Measurements from ENCODE around the gene NFU1. TPM values are rescaled to one million over a fixed set of nuclear protein-coding genes. Genes with fewer than 3 reads are reported as not detected.
"Not testable (repeated sequence)": the region's sequence is repeated elsewhere in the genome, so short reads cannot be mapped to it uniquely, and the experiment has no call there.

NFU1 gene
- total and polyA plus RNA-seq, 4 experiments from 2014 or later: 23.9 to 96.1 (median 46.2) TPM

DNA sequence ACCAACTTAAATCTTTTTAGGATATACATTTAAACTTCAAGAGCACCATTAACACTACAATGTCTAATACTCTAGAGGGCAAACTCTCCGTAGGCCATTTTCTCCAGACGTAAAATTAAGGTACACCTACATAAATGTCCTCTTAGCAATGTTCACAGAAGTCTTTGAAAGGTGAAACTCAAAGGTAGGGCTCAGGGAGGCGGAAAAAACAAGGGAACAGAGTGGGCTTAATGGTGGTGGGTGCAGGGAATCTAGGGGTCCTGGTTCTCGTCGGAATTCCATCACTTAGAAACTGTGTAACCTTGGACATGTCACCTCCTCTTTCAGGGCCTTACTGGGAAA lies 668 bp downstream of the NFU1 start:
- peaks cover 0 to 6% (median 0%) of the 10 kb centered on the region in 8 donors for H3K9me3 Mint-ChIP-seq
- CTCF ChIA-PET (ENCODE audit: partially characterized antibody): interaction anchor here (0.7 to 2.4 kb wide), 19 partner anchors 8 to 458 kb away, joined by 3 to 10 read pairs (median 6); partner anchors contain the start of gene GFPT1

DNA sequence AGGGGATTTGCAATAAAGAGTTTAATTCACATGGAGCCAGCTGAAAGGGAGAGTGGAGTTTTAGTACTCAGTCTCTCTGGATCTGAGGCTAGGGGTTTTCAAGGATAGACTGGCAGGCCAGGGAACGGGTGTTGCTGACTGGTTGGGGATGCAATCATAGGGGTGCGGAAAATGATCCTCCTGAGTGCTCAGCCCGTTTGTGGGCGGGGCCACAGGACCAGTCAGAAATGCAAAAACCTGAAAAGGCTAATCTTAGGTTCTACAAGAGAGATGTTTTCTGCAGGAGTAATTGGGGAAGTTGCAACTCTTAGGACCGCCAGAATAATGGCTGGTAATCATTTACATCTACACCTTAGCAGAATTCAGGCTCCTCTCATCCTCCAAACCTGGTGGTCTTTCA lies 2.5 kb downstream of the NFU1 start:
- no peak for DNase-seq
- Mint-ChIP-seq H3K27ac (peak overlapping the region in 4 of 7 donors; percentile 40 to 70 (median 58)), H3K27me3 (no peaks in the 10 kb centered on the region), H3K4me1 (peaks cover 26 to 50% (median 35%) of the 10 kb centered on the region in 4 donors), H3K9me3 (peaks cover 0 to 6% (median 0%) of the 10 kb centered on the region in 8 donors), H3K4me3 (peak overlapping the region in 6 of 8 donors; percentile 13 to 67 (median 44)), H3K36me3 (peaks cover 0 to 23% of the 10 kb centered on the region in 2 donors)
- Histone ChIP-seq H3K27me3 (ENCODE audit: insufficient read depth, low read length) (no peaks in the 10 kb centered on the region), H3K27ac (ENCODE audit: low read depth, low read length) (no peak overlapping the region), H3K4me3 (ENCODE audit: low read length in 2 of 2) (no peak overlapping the region), H3K4me1 (ENCODE audit: insufficient read depth, low read length) (peaks cover 32% of the 10 kb centered on the region), H3K36me3 (ENCODE audit: insufficient read depth, low read length) (peaks cover 9% of the 10 kb centered on the region), H3K9me3 (ENCODE audit: control insufficient read depth in 1 of 2, low read length in 2 of 2) (no peaks in the 10 kb centered on the region)
- ChIA-PET POLR2A (ENCODE audit: partially characterized antibody) (no interaction called here), CTCF (ENCODE audit: partially characterized antibody) (interaction anchor here (1.3 kb wide), 1 partner anchor 10 kb away, joined by 3 read pairs; no protein-coding TSS in a partner anchor)
- intact Hi-C loops (cut with micrococcal nuclease): loop anchor here (5.0 kb wide), 2 partner anchors 43 to 393 kb away; partner anchors contain the start of gene GMCL1

More for the DNA sequence above, 668 bp downstream of the NFU1 start:
- no peak for DNase-seq
- Histone ChIP-seq H3K9me3 (ENCODE audit: control insufficient read depth in 1 of 2, low read length in 2 of 2) (no peaks in the 10 kb centered on the region), H3K27ac (ENCODE audit: low read depth, low read length) (peak overlapping the region; percentile 91), H3K4me3 (ENCODE audit: low read length in 2 of 2) (peak overlapping the region; percentile 75 to 82), H3K4me1 (ENCODE audit: insufficient read depth, low read length) (peaks cover 32% of the 10 kb centered on the region), H3K36me3 (ENCODE audit: insufficient read depth, low read length) (no peaks in the 10 kb centered on the region), H3K27me3 (ENCODE audit: insufficient read depth, low read length) (no peaks in the 10 kb centered on the region)
- Mint-ChIP-seq H3K4me3 (peak overlapping the region; percentile 93 to 99 (median 98)), H3K27ac (peak overlapping the region; percentile 98 to 100 (median 99)), H3K4me1 (peaks cover 26 to 52% (median 35%) of the 10 kb centered on the region in 4 donors), H3K36me3 (peaks cover 3 to 17% of the 10 kb centered on the region in 2 donors), H3K27me3 (no peaks in the 10 kb centered on the region)
- POLR2A ChIA-PET (ENCODE audit: partially characterized antibody): interaction anchor here (0.7 to 3.0 kb wide), 33 partner anchors 9 to 1693 kb away, joined by 3 to 25 read pairs (median 5); partner anchors contain the start of genes AAK1, C1D, GFPT1 and GMCL1
- intact Hi-C loops (cut with micrococcal nuclease): loop anchor here (2.0 to 5.0 kb wide), 3 partner anchors 24 to 391 kb away; partner anchors contain the start of gene GMCL1

DNA sequence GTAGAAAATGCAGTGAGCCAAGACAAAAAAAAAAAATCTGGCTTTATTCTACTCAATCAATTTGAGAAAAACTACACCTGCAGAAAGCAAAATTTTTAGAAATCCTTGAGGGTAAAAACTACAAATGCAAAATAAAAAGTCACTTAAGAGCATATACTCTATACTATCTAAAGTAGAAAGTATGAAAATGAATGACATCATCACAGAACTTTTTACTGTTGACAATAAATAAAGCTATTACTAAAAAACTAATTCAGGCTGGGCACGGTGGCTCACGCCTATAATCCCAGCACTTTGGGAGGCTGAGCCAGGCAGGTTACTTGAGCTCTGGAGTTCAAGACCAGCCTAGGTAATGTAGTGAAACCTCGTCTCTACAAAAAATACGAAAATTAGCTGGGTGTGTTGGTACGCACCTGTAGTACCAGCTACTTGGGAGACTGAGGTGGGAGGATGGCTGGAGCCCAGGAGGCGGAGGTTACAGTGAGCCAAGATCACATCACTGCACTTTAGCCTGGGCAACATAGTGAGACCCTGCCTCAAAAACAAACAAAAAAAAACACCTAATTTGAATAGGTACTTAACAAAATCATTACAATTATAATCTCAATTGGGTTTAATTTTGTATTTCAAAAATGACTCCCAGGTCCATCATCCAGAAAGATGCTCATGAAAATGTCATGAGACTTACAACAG lies 7.6 kb downstream of the NFU1 start:
- intact Hi-C loops (cut with micrococcal nuclease): no loop called here
- ChIA-PET POLR2A (ENCODE audit: partially characterized antibody) (no interaction called here), CTCF (ENCODE audit: partially characterized antibody) (no interaction called here)
- Histone ChIP-seq H3K36me3 (ENCODE audit: insufficient read depth, low read length) (peaks cover 10% of the 10 kb centered on the region), H3K27me3 (ENCODE audit: insufficient read depth, low read length) (no peaks in the 10 kb centered on the region), H3K4me3 (ENCODE audit: low read length in 2 of 2) (no peak overlapping the region), H3K9me3 (ENCODE audit: control insufficient read depth in 1 of 2, low read length in 2 of 2) (no peaks in the 10 kb centered on the region), H3K4me1 (ENCODE audit: insufficient read depth, low read length) (peaks cover 2% of the 10 kb centered on the region), H3K27ac (ENCODE audit: low read depth, low read length) (no peak overlapping the region)
- Mint-ChIP-seq H3K9me3 (no peaks in the 10 kb centered on the region), H3K27ac (peak overlapping the region in 2 of 7 donors; percentile 56 to 62), H3K27me3 (no peaks in the 10 kb centered on the region), H3K4me1 (peaks cover 3 to 10% (median 7%) of the 10 kb centered on the region in 4 donors), H3K36me3 (peaks cover 5 to 27% of the 10 kb centered on the region in 2 donors), H3K4me3 (no peak overlapping the region)
- DNase-seq: no peak

DNA sequence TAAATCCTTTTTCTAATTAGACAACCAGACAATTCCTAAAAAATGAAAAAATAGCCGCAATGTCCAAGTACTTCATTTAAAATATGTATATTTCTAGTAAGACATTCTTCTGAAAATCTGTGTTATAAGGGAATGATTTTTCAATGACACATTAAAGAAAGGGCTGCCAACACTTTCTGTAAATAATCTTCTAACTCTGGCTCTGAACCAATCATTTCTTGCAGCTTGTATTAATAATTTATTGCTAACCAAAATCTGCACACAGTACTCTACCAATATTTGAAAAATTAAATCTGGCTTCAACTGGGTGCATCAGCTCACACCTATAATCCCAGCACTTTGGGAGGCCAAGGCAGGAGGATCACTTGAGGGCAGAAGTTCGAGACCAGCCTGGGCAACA lies 8.3 kb downstream of the NFU1 start:
- Histone ChIP-seq H3K27ac (ENCODE audit: low read depth, low read length) (no peak overlapping the region), H3K36me3 (ENCODE audit: insufficient read depth, low read length) (peaks cover 10% of the 10 kb centered on the region), H3K27me3 (ENCODE audit: insufficient read depth, low read length) (no peaks in the 10 kb centered on the region), H3K9me3 (ENCODE audit: control insufficient read depth in 1 of 2, low read length in 2 of 2) (no peaks in the 10 kb centered on the region), H3K4me1 (ENCODE audit: insufficient read depth, low read length) (no peaks in the 10 kb centered on the region), H3K4me3 (ENCODE audit: low read length in 2 of 2) (no peak overlapping the region)
- no peak for DNase-seq
- POLR2A ChIA-PET (ENCODE audit: partially characterized antibody): no interaction called here
- H3K4me3 Mint-ChIP-seq: no peak overlapping the region
- H3K27me3 Mint-ChIP-seq: no peaks in the 10 kb centered on the region
- no peaks in the 10 kb centered on the region for H3K9me3 Mint-ChIP-seq
- H3K4me1 Mint-ChIP-seq: peaks cover 1 to 4% (median 4%) of the 10 kb centered on the region in 4 donors
- peaks cover 5 to 29% of the 10 kb centered on the region in 2 donors for H3K36me3 Mint-ChIP-seq
- CTCF ChIA-PET (ENCODE audit: partially characterized antibody): interaction anchor here (1.4 kb wide), 1 partner anchor 8 kb away, joined by 8 read pairs; the partner anchor contains the start of gene NFU1
- peak overlapping the region in 1 of 7 donors; percentile 56 for H3K27ac Mint-ChIP-seq
- intact Hi-C loops (cut with micrococcal nuclease): no loop called here

- Mint-ChIP-seq H3K4me3 (no peak overlapping the region), H3K4me1 (peaks cover 0 to 8% (median under 1%) of the 10 kb centered on the region in 4 donors), H3K36me3 (peaks cover 9 to 34% of the 10 kb centered on the region in 2 donors), H3K27me3 (no peaks in the 10 kb centered on the region), H3K27ac (no peak overlapping the region), H3K9me3 (no peaks in the 10 kb centered on the region)
- ChIA-PET POLR2A (ENCODE audit: partially characterized antibody) (no interaction called here), CTCF (ENCODE audit: partially characterized antibody) (interaction anchor here (1.1 kb wide), 1 partner anchor 10 kb away, joined by 3 read pairs; no protein-coding TSS in a partner anchor)
- Histone ChIP-seq H3K9me3 (ENCODE audit: control insufficient read depth in 1 of 2, low read length in 2 of 2) (no peaks in the 10 kb centered on the region), H3K27me3 (ENCODE audit: insufficient read depth, low read length) (no peaks in the 10 kb centered on the region), H3K4me1 (ENCODE audit: insufficient read depth, low read length) (no peaks in the 10 kb centered on the region), H3K27ac (ENCODE audit: low read depth, low read length) (no peak overlapping the region), H3K4me3 (ENCODE audit: low read length in 2 of 2) (no peak overlapping the region), H3K36me3 (ENCODE audit: insufficient read depth, low read length) (peaks cover 4% of the 10 kb centered on the region)
- no peak for DNase-seq
- intact Hi-C loops (cut with micrococcal nuclease): no loop called here
Observed at GRCh38 chr2:69424419-69424818, 12.8 kb downstream of the NFU1 start.

- H3K4me1 Mint-ChIP-seq: peaks cover 0 to 4% (median 2%) of the 10 kb centered on the region in 4 donors
- Histone ChIP-seq H3K4me3 (ENCODE audit: low read length in 2 of 2) (no peak overlapping the region), H3K27ac (ENCODE audit: low read depth, low read length) (no peak overlapping the region), H3K27me3 (ENCODE audit: insufficient read depth, low read length) (no peaks in the 10 kb centered on the region), H3K9me3 (ENCODE audit: control insufficient read depth in 1 of 2, low read length in 2 of 2) (no peaks in the 10 kb centered on the region), H3K4me1 (ENCODE audit: insufficient read depth, low read length) (no peaks in the 10 kb centered on the region), H3K36me3 (ENCODE audit: insufficient read depth, low read length) (peaks cover 5% of the 10 kb centered on the region)
- intact Hi-C loops (cut with micrococcal nuclease): no loop called here
- H3K4me3 Mint-ChIP-seq: no peak overlapping the region
- CTCF ChIA-PET (ENCODE audit: partially characterized antibody): interaction anchor here (1.1 kb wide), 1 partner anchor 15 kb away, joined by 3 read pairs; the partner anchor contains the start of gene NFU1
- no peak for DNase-seq
- POLR2A ChIA-PET (ENCODE audit: partially characterized antibody): no interaction called here
- H3K36me3 Mint-ChIP-seq: peaks cover 8 to 34% of the 10 kb centered on the region in 2 donors
- peak overlapping the region in 1 of 7 donors; percentile 29 for H3K27ac Mint-ChIP-seq
- no peaks in the 10 kb centered on the region for H3K9me3 Mint-ChIP-seq
- H3K27me3 Mint-ChIP-seq: no peaks in the 10 kb centered on the region
Observed at GRCh38 chr2:69422198-69422597, 15.0 kb downstream of the NFU1 start.

GRCh38 chr2:69419111-69419510 lies 18.1 kb downstream of the NFU1 start:
- H3K4me1 ChIP-seq (ENCODE audit: insufficient read depth, low read length); H3K27me3 Mint-ChIP-seq; H3K4me1 Mint-ChIP-seq; DNase-seq; H3K4me3 Mint-ChIP-seq; H3K27ac ChIP-seq (ENCODE audit: low read depth, low read length); H3K9me3 ChIP-seq (ENCODE audit: control insufficient read depth in 1 of 2, low read length in 2 of 2); H3K36me3 ChIP-seq (ENCODE audit: insufficient read depth, low read length); H3K27ac Mint-ChIP-seq; intact Hi-C loops (cut with micrococcal nuclease); H3K4me3 ChIP-seq (ENCODE audit: low read length in 2 of 2); CTCF ChIA-PET (ENCODE audit: partially characterized antibody); H3K9me3 Mint-ChIP-seq; H3K27me3 ChIP-seq (ENCODE audit: insufficient read depth, low read length): not testable (repeated sequence)
- POLR2A ChIA-PET (ENCODE audit: partially characterized antibody): interaction anchor here (2.0 kb wide), 1 partner anchor 17 kb away, joined by 7 read pairs; the partner anchor contains the start of gene NFU1
- H3K36me3 Mint-ChIP-seq: peaks cover 10 to 41% of the 10 kb centered on the region in 2 donors
